ENCODE measurements around the gene SH3BP5.

The SH3BP5 gene

DNA sequence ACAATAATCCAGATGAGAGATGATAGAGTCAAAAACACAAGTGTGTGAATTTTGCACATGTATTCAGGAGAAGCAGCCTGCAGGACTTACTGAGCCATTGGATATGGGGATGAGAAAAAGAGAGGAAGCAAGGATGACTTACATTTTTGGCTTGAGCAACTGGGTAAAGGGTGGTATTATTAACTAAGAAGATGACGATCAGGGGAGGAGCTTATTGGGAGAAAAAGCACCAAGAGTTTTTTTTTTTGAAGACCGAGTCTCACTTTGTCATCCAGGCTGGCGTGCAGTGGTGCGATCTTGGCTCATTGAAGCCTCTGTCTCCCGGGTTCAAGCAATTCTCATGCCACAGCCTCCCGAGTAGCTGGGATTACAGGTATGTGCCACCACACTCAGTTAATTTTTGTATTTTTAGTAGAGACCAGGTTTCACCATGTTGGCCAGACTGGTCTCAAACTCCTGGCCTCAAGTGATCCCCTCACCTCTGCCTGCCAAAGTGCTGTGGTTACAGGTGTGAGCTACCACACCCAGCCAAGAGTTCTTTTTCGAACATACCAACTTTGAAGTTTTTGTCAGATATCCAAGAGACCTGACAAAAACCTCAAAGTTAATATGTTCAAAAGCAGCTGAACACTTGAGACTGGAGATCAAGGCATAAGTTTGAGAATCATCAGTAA is 14.8 kb upstream of the SH3BP5 start:
- no peak for DNase-seq

DNA sequence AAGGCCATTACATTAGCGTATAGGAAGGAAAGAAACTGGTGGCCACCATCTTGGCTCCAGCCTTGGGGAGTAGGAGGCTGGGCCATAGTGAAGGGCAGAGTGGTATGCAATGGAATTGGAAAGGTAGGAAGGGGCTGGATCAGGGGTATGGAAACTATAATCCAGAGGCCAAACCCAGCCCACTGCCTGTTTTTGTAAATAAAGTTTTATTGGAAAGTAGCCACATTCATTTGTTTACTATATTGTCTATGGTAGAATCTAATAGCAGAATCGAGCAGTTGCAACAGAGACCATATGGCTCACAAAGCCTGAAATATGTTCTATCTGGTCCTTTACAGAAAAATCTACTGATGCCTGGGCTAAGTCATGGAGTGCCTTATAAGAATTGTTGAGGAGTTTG is 14.1 kb upstream of the SH3BP5 start:
- no peak for DNase-seq

DNA sequence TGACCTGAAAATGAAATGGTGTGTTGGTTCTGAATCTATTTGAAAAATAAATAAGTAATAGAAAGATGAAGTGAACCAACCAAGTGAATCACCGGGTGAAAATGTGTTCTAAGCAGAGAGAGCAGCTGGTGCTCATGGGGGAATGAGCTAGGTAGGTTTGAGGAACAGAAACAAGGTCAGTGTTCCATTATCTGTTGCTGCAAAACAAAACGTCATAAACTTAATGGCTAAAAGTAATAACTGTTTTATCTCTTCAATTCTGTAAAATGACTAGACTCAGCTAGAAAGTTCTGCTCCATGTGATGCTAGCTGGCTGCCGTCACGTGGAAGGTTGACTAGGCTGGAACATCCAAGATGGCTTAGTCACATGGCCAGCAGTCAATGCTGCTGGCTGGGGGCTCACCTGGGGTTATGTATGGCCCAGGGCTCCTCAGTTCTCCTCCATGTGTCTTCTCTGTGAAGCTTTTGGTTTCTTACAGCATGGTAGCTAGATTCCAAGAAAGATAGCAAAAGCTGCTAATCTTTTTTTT is 13.3 kb upstream of the SH3BP5 start:
- DNase-seq = no peak

DNA sequence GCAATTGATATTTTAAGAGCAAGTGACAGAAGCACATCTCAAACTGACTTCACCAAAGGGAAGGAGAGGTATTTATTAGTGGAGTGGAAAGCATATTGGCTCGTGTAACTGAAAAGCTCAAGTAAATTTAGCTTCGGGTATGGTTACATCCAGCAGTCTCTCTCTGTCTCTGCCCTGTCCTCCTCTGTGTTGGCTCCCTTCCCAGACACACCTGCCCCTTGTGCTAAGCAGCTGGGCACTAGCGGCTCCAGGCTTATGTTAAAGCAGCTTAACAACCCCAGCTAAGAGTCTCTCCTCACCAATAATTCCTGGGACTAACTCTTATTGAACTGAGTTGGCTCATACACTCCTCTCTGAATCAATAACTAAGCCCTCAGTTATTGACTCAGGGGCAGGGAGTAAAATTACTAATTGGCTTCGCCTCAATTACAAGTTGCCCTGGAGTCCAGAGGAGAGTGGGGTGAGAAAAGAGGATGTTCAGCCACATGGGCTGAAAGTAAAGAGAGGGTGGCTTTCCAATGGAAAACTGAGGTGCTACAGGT is 12.8 kb upstream of the SH3BP5 start:
- no peak for DNase-seq

DNA sequence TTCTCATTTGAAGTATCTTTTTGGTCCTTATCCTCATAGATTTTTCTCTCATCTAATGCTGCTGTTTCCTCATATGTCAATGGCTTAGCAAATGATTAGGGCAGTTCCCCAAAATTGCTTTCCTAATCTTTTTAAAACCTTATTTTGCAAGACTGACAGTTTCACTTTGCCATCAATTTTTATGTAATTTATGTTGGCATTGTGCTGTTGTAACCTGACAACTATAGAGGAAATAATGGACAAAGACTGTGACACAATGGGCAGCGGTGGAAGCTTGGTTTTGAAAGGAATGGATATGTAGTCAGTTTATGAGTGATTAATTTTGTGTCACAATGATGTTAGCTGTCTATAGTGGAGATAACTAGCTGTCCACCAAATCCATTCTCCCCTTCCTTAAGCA is 10.6 kb upstream of the SH3BP5 start:
- DNase-seq = no peak

DNA sequence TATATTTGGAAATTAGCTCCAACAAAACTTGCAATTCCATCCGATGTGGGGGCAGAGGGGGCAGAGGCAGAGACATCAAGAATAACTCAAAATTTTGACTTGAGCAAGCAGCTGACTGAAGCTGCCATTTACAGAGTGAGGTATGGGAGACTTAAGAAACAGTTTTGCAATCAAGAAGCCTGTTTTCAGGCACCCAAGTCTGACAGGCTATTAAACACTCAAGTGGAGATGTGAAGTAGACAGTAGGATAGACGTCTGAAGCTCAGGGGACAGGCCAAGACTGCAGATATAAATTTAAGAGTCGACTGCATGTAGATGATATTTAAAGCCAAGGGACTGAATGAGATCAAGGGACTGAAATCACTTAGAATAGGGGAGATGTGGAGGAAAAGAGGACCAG is 9.9 kb upstream of the SH3BP5 start:
- no peak for DNase-seq

DNA sequence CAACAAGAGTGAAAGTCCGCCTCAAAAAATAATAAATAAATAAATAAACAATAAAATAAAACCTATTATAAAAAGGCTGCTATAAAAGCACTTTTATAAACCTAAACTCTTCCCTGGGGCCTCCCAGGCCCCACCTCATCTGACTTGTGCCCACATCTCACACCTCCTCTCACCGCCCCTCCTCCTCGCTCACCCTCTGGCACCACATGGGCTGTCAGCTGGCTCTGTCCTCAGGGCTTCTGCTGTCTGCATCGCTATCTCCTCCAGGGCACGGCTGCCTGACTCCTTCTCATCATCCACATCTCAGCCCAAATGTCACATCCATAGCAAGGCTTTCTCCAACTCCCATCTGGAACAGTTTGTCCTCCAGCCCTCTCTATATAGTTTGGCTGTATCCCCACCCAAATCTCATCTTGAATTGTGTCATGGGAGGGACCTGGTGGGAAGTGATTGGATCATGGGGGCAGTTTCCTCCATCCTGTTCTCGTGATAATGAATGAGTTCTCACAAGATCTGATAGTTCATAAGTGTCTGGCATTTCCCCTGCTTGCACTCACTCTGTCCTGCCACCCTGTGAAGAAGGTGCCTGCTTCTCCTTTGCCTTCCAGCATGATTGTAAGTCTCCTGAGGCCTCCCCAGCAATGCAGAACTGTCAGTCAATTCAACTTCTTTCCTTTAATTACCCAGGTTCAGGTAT is 8.8 kb upstream of the SH3BP5 start:
- DNase-seq = no peak

DNA sequence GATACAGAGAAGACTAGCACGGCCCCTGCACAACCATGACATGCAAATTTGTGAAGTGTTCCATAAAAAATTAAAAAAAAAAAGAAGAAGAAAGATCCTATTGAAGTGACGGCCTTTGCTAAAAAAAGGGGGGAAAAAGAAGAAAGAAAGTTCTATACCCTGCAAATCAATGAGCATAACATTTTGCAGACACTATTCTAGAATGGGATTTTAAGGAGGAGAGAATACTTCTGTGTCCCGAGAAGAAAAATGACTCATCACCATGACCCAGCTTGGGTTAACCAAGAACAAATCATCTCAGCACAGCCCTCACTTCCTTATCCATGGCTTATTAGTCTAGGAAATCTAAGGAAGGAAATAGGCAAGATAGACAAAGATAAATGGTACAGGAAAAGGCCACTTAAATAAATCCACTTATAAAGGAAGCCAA is 7.4 kb upstream of the SH3BP5 start:
- peak; percentile 65 for DNase-seq

DNA sequence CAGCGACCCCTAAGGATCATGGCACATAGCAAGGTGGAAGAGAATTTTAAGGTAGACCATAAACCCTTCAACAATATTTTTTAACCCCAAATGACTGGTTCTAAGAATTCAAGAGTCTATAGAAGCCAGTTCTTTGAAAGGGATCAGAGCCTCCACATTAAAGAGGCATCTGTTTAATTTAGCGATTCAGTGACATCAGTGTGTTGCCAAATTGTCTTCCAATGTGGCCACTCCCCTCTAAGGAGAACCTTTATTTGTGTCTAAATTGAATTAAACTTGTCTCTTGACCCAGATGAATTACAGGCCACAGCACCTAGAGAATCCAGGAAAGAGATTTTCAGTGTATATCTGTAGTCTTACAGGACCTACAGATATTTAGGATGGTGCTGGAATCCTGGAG is 6.6 kb upstream of the SH3BP5 start:
- DNase-seq = no peak

DNA sequence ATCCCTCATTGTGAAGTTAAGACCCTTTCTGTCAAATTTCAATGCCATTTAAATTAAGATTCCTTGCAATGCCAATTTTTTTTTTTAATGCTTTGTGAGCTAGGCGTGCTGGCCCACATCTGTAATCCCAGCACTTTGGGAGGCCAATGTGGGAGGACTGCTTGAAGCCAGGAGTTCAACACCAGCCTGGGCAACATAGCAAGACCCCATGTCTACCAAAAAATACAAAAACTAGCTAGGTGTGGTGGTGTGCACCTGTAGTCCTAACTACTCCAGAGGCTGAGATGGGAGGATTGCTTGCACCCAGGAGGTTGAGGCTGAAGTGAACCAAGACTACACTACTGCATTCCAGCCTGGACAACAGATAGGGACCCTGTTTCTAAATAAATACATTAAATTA is 5.6 kb upstream of the SH3BP5 start:
- no peak for DNase-seq

DNA sequence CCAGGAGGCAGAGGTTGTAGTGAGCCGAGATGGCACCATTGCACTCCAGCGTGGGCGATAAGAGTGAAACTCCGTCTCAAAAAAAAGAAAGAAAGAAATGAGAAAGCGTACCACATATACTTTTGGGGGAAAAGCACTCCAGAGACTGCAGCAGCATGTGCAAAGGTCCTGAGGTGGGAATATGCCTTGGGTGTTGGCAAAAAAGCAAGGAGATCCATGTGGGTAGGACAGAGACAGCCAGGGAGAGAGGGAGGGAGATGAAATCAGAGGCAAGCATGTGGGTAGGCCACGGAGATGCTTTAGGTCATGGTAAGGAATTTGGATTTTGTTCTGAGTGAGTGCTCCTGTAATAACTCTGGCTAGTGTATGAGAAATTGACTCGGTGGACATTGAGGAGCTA is 3.7 kb upstream of the SH3BP5 start:
- no peak for DNase-seq

DNA sequence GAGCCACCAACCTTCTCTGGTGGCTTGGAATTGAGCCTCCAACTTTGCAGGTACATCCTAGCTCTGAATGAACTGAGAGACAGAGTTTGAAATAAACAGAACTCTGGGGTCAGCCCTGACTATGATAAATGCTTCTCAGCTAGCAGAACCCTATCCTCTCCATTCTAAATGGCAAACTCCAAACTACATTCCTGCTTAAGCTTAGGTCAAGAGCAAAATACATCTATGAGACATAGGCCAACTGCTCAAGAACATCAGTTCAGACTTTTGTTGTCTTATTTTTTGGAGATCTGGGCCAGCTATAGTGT is 1.5 kb upstream of the SH3BP5 start:
- DNase-seq = no peak

DNA sequence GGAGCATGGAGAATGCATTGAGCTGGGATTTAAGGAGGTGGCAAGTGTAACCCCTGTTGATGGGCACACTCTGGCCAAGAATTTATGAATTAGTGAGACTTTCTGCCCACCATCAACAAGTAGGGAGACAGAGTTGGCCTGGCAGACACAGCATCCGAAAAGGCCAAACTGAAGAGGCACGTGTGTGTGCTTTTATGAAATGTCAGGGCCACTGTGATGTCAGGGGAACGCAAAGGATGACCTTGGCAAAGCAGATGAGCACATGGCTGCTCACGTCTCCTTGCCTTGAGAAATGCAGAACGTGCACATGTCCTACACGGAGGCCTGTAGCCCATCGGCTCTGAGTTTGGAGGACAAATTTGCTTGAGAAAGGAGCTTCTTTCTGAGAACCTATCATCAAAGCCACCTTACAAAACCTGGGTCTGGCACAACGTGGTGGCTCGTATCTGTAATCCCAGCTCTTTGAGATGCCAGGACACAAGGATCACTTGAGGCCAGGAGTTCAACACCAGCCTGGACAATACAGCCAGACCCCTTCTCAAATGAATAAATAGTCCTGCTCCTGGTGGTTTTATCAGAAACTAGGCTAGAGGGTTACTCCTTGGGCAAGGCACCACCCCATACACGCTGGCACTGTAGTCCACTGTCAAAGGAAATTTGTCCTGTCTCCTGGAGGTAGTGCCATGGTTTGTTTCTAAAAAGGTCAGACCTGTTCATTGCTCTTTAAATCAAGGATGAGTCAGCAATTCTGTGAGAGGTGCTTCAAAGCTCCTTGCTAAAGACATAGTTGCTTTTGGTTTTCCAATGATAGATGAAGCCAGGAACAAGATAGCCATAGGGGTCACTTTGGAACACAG is 941 bp upstream of the SH3BP5 start:
- DNase-seq = no peak

DNA sequence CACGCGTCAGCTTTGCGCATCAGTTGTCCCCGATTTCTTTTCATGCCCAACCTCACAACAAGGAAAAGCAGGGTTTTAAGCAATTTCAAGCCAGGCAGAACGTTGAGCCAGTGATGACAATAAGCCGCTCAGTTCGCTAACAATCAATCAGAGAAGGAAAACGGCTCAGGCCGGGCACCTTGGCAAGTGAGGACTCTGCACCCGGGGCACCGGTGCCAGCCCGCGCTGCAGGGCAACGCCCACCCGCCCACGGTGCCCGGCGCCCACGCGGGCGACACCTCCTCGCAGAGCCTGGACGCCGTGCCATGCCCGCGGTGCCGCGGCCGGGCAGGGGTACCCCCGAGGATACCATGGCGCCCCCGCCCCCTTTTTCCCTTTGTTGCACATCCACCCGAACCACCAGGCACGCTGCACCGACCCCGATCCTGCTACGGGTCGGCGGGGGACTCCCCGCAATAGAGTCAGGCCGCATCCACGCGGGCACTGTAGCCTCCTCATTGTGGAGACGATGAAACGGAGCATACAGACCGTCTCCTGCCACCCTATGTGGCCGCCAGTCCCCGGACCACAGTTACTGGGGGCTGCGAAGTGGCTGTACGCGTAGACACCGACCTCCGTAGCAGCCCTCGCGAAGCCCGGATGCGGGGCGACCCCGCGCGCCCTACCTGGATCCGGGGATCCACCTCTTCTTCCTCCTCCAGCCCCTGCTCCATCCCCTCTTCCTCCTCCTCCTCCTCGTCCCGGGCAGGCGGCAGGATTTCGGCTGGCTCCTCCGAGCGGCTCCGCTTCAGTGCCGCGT is 581 bp downstream of the SH3BP5 start:
- peak; percentile 24 for DNase-seq

DNA sequence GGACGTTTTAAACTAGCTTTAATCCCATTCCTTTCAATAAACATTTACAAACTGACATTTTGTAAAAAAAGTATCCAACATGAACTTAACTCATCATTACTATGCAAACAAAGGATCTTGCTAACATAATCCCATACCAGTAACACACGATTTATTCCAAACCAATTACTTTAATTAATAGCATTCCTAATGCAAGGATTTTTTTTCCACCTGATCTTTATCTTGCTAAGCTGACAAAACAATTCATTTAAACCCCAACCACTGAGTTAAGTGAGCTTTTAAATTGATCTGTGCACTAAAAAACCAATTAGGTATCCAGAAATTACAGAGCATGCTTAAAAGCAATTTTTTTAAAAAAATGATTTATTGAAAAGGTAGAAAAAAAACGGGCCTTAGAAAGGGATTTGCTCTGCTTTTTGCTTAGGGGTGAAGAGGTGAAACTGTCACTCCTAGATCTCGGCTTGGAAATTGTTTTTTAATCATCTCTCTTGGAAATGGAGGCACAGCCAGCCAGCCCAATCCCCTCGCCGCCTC is 1.2 kb downstream of the SH3BP5 start:
- no peak for DNase-seq

DNA sequence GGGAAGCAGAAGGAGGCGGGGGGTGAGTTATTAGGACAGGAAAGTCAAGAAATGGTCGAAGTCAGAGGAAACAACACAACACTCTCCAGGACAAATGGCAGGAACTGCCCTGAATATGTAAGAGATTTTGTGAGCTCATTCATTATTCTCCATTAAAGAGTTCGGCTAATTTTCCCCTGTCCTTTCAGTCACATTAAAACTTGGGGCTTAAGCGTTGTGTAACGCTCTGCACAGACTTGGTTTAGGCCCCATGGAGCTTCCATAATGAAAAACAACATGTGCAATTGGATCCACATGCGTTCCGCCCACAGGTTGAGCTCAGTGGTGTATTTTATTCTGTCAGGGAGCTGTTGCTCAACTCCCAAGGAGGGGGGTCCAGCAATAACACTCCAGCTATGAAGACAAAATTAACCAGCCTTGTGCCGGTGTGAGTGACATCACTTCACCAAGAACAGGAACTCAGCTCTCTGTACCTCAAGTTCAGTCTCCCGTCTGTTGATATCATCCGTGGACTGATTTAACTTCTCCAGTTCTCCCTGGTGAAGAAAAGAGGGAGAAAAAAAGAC is 2.3 kb downstream of the SH3BP5 start:
- peak; percentile 65 for DNase-seq

DNA sequence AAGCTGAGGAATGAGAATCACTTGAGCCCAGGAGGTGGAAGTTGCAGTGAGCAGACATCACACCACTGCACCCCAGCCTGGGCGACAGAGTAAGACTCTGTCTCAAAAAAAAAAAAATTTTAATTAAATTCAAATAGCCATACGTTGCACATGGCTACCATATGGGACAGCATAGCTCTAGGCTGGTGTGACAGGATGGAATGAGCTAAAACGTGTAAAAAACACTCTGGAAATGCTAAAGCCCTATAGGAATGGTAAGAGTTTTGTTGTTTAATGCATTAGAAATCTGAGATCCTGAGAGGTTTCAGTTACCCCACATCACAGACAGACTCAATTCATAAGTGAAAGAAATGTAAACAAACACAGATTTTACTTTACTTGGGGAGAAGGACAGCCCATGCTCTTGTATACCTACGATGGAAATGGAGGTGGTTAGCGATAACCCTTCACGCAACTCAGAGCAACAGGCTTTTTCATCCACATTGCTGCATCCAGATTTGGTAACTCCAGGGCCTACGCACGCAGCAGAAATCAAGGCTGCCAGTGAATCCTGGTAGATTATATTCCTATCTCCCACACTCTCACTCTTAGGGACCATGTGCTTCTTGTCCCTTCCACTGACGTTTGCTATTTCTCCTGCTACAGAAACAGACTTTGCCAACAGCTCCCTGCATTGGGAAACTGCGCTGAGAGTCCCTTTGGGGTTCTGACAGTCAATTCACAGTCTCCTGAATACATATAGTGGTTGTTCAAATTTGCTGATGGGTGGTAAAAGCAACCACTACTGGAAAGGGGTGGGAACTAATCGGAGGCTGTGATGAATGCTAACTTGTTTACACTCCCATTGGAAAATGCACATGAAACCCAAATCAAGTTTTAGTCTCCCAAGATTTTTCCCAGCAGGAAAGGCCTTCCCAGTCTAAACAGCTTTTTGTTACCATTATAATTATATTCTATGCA is 3.1 kb downstream of the SH3BP5 start:
- DNase-seq = no peak

DNA sequence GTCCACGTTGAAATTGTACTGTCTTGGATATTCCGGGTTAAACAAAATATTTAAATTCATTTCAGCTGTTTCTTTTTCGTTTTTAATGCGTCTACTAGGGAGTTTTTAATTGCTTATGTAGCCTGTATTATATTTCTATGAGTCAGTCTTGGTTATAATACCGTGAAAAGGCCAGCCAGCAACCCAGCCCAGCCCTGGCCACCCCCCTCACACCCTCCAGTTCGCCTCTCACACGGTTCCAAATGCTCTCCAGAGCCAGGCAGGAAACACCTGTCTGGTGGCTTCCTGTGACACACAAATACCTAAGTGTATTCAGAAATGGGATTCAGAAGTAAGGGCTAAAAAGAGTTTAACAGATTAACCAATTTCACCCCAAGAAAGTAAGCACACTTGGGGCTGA is 4.4 kb downstream of the SH3BP5 start:
- peak; percentile 29 for DNase-seq

DNA sequence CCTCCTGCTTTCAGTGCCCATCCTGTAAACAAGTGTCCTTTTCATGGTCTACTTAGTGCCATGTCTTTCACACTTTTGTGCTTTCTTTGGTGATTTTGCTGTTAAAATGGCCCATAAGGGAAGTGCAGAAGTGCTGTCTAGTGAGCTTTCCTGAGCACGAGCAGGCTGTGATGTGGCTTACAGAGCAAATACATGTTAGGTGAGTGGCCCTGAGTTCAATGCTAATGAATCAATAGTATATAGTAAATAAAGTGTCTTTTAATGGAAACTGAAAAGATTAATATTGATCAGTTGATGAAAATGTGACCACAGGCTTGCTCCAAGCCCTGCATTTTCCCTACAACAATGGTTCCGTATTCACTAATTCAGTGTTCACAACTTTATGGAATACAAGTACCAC is 5.7 kb downstream of the SH3BP5 start:
- no peak for DNase-seq

DNA sequence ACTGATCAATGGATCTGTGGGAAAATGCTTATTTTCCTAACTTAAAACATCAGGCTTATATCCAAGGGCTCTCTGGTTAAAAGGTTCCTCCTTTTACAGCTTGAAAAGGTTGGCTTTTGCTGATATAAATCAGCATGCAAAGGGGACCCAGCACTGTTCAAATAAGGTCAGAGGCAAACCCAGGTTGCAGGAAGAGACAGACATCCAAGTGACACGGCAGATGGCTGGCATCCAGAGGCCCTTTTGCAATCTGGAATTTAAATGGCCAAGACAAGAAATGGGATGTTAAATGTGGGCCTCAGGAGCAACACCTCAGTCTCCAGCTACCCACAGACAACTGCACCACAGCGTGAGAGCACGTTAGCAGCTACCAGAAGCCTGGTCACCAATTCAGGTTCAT is 6.3 kb downstream of the SH3BP5 start:
- no peak for DNase-seq

DNA sequence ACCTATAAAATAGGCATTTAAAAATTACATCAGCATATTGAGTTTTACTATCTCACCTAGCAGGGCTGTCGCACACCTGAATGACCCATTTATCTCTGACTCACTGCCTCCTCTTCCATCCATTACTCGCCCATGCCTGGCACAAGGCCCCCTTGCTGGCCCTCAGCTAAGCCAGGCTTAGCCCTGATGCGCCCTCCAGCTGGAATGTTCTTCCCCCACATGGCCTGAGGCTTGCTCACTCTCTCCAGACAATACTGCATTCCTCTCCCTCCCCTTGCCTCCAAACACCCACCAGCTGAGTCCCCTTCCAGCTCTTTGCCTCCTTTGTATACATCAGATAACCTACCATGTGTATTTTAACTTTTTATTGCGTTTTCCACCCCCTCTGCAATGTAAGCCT is 7.2 kb downstream of the SH3BP5 start:
- DNase-seq = peak; percentile 83

Measured in fibroblast of skin of back (primary cell).